Esophagus squamous epithelium (tissue), 4 donors: Measurements from ENCODE around the gene ZFYVE26.

Experiments
- CTCF ChIP-seq, 6 experiments: fragments of 450-650 bp in 4 of 6; fragments of 200-600 bp in 2 of 6; sonication (generic) in 2 of 6; IDR thresholded peaks; one replicate each; pipeline ENCODE4 v1.5.1; 2016 to 2019; ENCODE audit warnings: antibody characterized with exemption in 6 of 6, mild to moderate bottlenecking in 4 of 6, moderate library complexity in 4 of 6
- POLR2A ChIP-seq, 4 donors: fragments of 450-650 bp; IDR thresholded peaks; one replicate each; pipeline ENCODE4 v1.6.1; 2017; ENCODE audit warnings: antibody characterized with exemption in 4 of 4, mild to moderate bottlenecking in 4 of 4, moderate library complexity in 3 of 4

- TF ChIP-seq CTCF (IDR thresholded peaks at IDR 0.05): no peak
- TF ChIP-seq POLR2A (IDR thresholded peaks at IDR 0.05): no peak
Observed at GRCh38 chr14:67800743-67801142, 15.6 kb downstream of the ZFYVE26 start.
